Stimulated activated CD8-positive, alpha-beta memory T cell treated with anti-CD3 and anti-CD28 coated beads, Interleukin-15, amount 100 ng/mL, for 24 hours (primary cell): Measurements from ENCODE around the gene NADSYN1.
"Not testable (repeated sequence)": the region's sequence is repeated elsewhere in the genome, so short reads cannot be mapped to it uniquely, and the experiment has no call there.

ENCODE experiments used
- DNase-seq: peaks from one replicate; pipeline ENCODE4 v3.0.0-alpha.2; 2020; ENCODE audit warnings: low read depth

The NADSYN1 gene

GRCh38 chr11:71453037-71453917, at the start of gene NADSYN1:
Gene NADSYN1 (plus strand): TSS chr11:71453203. CDS start chr11:71453297, 94 bp downstream.
- peak; percentile 90 for DNase-seq

- no peak for DNase-seq
Measured at GRCh38 chr11:71404209-71404608, 48.8 kb upstream of the NADSYN1 start.

DNA sequence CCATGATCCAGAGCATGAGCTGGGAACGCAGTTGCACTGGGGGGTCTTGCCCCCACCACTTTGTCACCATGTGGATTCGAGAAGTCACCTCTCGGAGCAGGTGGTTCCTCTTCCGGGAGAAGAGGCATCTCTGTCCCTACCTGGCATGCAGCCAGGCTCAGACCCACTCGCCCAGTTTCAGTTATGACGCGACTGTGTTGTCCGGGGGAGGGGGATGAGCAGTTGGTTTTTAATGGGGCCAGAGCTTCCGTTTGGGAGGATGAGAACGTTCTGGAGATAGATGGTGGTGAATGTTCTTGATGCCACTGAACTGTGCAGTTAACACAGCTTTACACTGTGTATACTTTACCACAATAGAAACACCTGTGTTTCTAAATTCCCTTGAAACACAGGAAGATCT, 46.3 kb upstream of the NADSYN1 start:
- DNase-seq, result no peak

DNA sequence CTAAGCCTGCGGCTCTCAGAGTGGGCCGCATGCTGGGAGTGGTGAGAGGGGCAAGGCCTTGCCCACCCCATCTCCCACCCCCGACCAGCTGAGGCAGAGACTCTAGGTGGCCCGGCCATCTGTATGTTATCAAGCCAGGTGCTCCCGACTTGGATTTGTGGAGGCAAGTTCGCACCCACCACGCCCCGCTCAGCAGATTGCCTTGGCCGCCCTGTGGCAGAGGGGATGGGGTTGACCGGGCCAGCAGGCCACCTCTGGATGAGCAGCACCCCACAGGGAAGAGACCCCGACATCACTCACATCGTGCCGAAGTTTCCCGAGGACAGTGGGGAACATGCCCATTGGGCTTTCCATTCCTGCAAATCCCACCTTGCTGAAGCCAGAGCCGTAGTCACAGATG, 45.6 kb upstream of the NADSYN1 start:
- no peak for DNase-seq

- no peak for DNase-seq
Measured at GRCh38 chr11:71408826-71409225, 44.2 kb upstream of the NADSYN1 start.

GRCh38 chr11:71410363-71410966, 42.5 kb upstream of the NADSYN1 start:
- DNase-seq, result no peak

GRCh38 chr11:71414645-71415044, 38.4 kb upstream of the NADSYN1 start:
- DNase-seq, result no peak

GRCh38 chr11:71418643-71419042, 34.4 kb upstream of the NADSYN1 start:
- DNase-seq, result no peak

DNA sequence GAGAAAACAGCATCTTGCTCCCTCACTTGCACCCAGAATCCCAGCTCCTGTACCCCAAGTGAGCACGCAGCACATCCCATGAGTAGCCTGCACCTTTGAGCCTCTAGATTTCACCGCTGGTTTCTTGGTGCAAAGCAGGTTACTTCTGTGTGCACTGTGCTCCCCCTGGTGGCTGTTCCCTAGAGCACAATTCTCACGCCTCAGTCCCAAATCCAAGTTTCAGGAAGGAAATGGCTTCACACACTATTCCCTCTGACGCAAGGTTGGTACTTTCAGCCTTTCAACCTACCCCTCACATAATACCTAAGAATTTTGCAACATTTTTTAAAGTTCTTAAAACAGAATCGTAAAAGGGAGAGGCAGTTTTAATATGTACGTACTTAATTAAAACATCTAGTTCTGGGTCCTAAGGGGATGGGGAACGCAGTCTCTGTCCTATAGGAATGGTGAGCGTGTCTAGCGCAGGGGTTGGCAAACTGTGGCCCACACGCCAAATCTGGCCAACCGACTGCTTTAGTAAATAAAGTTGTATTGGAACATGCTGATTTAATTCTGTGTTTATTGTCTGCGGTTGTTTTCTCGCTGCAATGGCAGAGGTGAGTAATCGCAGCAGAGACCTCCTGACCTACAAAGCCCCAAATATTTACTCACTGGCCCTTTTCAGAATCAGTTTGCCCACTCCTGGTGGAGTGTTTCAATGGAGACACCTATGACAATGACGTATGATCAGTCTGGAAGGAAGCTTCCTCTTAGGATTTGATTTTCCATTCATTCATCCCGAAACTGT, 32.4 kb upstream of the NADSYN1 start:
- DNase-seq, result no peak

GRCh38 chr11:71421392-71421950, 31.5 kb upstream of the NADSYN1 start:
- no peak for DNase-seq

GRCh38 chr11:71422318-71422717, 30.7 kb upstream of the NADSYN1 start:
- not testable (repeated sequence) for DNase-seq

DNA sequence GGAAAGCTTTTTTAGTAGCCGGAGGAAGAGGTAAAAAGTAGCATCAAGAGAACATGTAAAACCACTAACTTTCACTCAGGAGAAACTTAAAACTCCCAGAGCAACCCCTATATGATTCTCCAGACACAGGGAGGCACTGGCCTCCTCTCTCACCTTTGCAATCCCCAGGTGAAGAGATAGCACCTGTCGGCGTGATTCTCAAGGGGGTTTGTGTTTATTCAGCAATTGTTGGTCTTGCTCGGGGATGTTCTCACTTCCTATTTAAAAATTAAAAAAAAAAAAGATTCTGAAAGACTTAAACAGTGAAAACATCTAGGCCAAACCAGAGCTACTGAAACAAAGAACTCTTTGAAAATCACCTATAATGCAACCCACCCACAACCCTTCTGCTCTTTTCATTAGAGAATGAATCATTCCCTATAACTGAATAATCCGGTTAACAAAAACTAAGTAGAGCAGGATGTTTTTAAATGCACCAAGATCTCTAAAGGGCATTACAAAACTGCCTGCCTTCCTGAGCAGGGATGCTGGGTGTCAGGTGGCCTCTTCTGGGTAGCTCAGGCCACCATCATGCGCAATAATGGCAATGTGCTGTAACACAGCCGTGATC, 29.7 kb upstream of the NADSYN1 start:
- DNase-seq, result no peak

- DNase-seq, result no peak
Measured at GRCh38 chr11:71425409-71425808, 27.6 kb upstream of the NADSYN1 start.

GRCh38 chr11:71425860-71426259, 27.1 kb upstream of the NADSYN1 start:
- DNase-seq, result no peak

- no peak for DNase-seq
Measured at GRCh38 chr11:71426413-71426812, 26.6 kb upstream of the NADSYN1 start.

- DNase-seq, result no peak
Measured at GRCh38 chr11:71428861-71429435, 24.1 kb upstream of the NADSYN1 start.

DNA sequence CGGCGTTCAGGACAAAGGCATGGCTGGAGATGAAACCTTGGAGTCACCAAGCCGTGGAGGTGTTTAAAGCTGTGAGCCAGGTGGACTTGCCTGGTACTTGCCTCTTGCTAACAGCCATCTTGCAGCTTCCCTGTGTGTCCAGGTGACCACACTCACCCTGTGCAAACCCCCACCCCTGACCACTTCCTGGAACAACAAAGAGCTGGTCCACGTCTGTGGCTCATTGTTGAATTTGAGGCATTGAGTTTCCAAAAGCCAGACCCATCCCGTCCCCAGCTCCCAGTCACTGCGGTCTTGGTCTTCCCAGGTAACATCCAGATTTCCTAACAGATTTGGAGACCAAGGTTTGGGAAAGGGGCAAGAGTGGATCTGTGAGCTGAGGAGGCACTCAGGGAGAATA, 23.3 kb upstream of the NADSYN1 start:
- no peak for DNase-seq

DNA sequence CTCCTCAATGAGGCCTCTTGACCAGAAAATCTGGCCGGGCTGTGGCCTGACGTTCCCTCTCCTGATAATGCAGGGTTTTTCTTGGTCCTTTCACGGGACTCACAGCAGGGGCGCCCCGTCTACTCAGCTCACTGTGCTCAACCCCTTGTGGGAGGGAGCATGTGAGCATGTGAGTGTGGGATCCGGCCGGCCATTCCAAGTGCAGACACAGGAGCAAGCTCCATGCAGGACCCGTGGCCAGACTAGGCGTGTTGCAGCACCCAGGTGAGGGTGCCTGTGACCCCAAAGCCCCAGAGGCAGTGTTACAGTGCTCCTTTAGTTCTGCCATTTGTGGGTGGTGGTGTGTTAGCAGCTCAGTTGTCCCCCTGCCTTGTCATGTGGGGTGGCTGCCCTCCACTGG, 22.8 kb upstream of the NADSYN1 start:
- DNase-seq, result no peak

DNA sequence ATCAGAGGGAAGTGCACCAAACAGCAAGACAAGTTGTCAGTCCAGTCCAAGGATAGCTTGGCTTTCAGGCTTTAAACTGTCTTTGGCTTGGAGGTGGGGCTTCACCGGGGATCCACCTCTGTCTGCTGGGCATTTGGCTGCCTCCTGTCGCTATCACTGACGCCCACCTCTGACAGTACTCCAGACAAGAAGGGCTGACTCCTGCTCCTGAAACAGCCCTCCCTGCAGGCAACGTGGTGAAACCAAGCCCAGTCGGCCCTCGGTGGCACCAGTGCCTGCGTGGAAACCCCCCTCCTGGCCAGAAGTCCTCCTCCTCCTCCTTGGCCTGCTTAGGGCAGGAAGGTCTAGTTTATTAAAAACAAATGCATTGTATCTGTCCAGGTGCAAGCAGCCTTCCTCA, 21.7 kb upstream of the NADSYN1 start:
- DNase-seq, result no peak

GRCh38 chr11:71432761-71433647, 20.0 kb upstream of the NADSYN1 start:
- DNase-seq, result no peak
